B cell (primary cell): ENCODE results near the gene KCNH6. TPM values are rescaled to one million over a fixed set of nuclear protein-coding genes. Genes with fewer than 3 reads are reported as not detected.

Source experiments
- ATAC-seq: fragments of 200-7000 bp; cut with Tn5 transposase; one replicate; pipeline ENCODE4 v1.10.0; 2021; ENCODE audit warnings: low read depth, mild to moderate bottlenecking, moderate number of reproducible peaks, moderate library complexity
- CTCF ChIA-PET: fragments of 350-600 bp; sonication (Branson Sonifier 250); formaldehyde crosslinking; loops from one replicate; lab custom pipeline; 2021; ENCODE audit warnings: antibody characterized with exemption, inconsistent platforms; lab: Charles Lee
- POLR2A ChIA-PET: fragments of 350-600 bp; sonication (Branson Sonifier 250); formaldehyde crosslinking; loops from one replicate; lab custom pipeline; 2021; ENCODE audit warnings: antibody characterized with exemption; lab: Charles Lee
- DNase-seq: peaks from one replicate; pipeline ENCODE4 v3.0.0; 2013
- H2AFZ ChIP-seq: 2 replicates; pipeline ENCODE4 v1.6.1; 2012; ENCODE audit warnings: mild to moderate bottlenecking, low read depth, low read length; ENCODE audit not compliant: insufficient read depth, poor library complexity, severe bottlenecking
- H3K27ac ChIP-seq, 2 donors: 1 replicate in 1 of 2; 2 replicates in 1 of 2; pipeline ENCODE4 v1.5.1; 2012 to 2013; ENCODE audit warnings: low read length in 2 of 2, mild to moderate bottlenecking in 2 of 2, moderate library complexity in 1 of 2
- H3K27me3 ChIP-seq, 4 experiments: fragments of 200-600 bp in 1 of 4; sonication (generic) in 1 of 4; replicated peaks in 1 of 4; 1 replicate in 2 of 4; 2 replicates in 2 of 4; pipeline versions ENCODE4 v1.6.1 to v1.7.0; 2013 to 2016; ENCODE audit warnings: low read length in 3 of 4, mild to moderate bottlenecking in 2 of 4, mixed read lengths in 1 of 4, moderate library complexity in 1 of 4; ENCODE audit not compliant: insufficient read depth in 4 of 4, control insufficient read depth in 3 of 4; ENCODE audit errors: control extremely low read depth in 1 of 4
- H3K36me3 ChIP-seq, 2 experiments: replicated peaks in 1 of 2; 1 replicate in 1 of 2; 2 replicates in 1 of 2; pipeline versions ENCODE4 v1.6.1 to v1.7.1; 2013; ENCODE audit warnings: low read length in 1 of 2; ENCODE audit not compliant: insufficient read depth in 2 of 2, control insufficient read depth in 1 of 2; ENCODE audit errors: control extremely low read depth in 1 of 2, extremely low read depth in 1 of 2
- H3K4me1 ChIP-seq, 2 donors: fragments of 200-600 bp in 1 of 2; sonication (generic) in 1 of 2; 1 replicate in 1 of 2; 2 replicates in 1 of 2; pipeline versions ENCODE4 v1.5.1 to v1.6.1; 2013 to 2017; ENCODE audit warnings: low read length in 2 of 2; ENCODE audit not compliant: control insufficient read depth in 2 of 2, insufficient read depth in 2 of 2
- H3K4me2 ChIP-seq: replicated peaks from 2 replicates; pipeline ENCODE3; 2012; ENCODE audit warnings: mild to moderate bottlenecking, low read depth, low read length; ENCODE audit not compliant: poor library complexity, severe bottlenecking
- H3K4me3 ChIP-seq, 5 experiments: fragments of 200-600 bp in 1 of 5; sonication (generic) in 1 of 5; 1 replicate in 3 of 5; 2 replicates in 2 of 5; pipeline versions ENCODE4 v1.5.1 to v1.7.0; 2011 to 2016; ENCODE audit warnings: low read length in 4 of 5, mild to moderate bottlenecking in 4 of 5, low read depth in 2 of 5, control low read depth in 1 of 5, moderate library complexity in 1 of 5; ENCODE audit not compliant: insufficient read depth in 1 of 5; ENCODE audit errors: control extremely low read depth in 1 of 5, extremely low read depth in 1 of 5
- H3K79me2 ChIP-seq: fragments of 200-600 bp; sonication (generic); one replicate; pipeline ENCODE4 v1.6.0; 2016; ENCODE audit warnings: low read length; ENCODE audit not compliant: control insufficient read depth, insufficient read depth
- H3K9ac ChIP-seq: fragments of 200-600 bp; sonication (generic); 2 replicates; pipeline ENCODE4 v1.6.1; 2017; ENCODE audit warnings: mild to moderate bottlenecking, low read length, moderate library complexity
- H3K9me3 ChIP-seq, 3 donors: one replicate each; pipeline versions ENCODE4 v1.6.1 to v1.7.1; 2013; ENCODE audit warnings: low read length in 2 of 3; ENCODE audit not compliant: control insufficient read depth in 2 of 3, insufficient read depth in 1 of 3; ENCODE audit errors: control extremely low read depth in 1 of 3
- H4K20me1 ChIP-seq: 2 replicates; pipeline ENCODE4 v1.6.0; 2012; ENCODE audit warnings: mild to moderate bottlenecking, low read length; ENCODE audit not compliant: insufficient read depth, control insufficient read depth, poor library complexity, severe bottlenecking
- H3K27ac Mint-ChIP-seq: one replicate; pipeline ENCODE4 v1.8.0; 2021; ENCODE audit warnings: mixed read lengths
- H3K27me3 Mint-ChIP-seq: one replicate; pipeline ENCODE4 v1.8.0; 2021; ENCODE audit warnings: mixed read lengths
- H3K4me1 Mint-ChIP-seq: one replicate; pipeline ENCODE4 v1.8.0; 2021; ENCODE audit warnings: mixed read lengths
- H3K4me3 Mint-ChIP-seq: one replicate; pipeline ENCODE4 v1.8.0; 2021; ENCODE audit warnings: mixed read lengths
- H3K9me3 Mint-ChIP-seq: one replicate; pipeline ENCODE4 v1.8.0; 2022; ENCODE audit warnings: mixed read lengths; ENCODE audit not compliant: insufficient read depth
- EZH2 ChIP-seq: IDR thresholded peaks from 2 replicates; pipeline ENCODE4 v1.6.1; 2012; ENCODE audit warnings: borderline replicate concordance, low read depth, mild to moderate bottlenecking, moderate library complexity, low read length; ENCODE audit not compliant: insufficient read depth, poor library complexity, severe bottlenecking
- WGBS: methylation state at CpG from one replicate; pipeline ENCODE4 v1.1.5; 2013; ENCODE audit warnings: missing lambda C conversion rate; ENCODE audit not compliant: insufficient coverage; 5-methylcytosine and 5-hydroxymethylcytosine counted together
- intact Hi-C: fragments of 100-400 bp; cut with micrococcal nuclease; formaldehyde crosslinking; loops from one replicate; pipeline ENCODE4 v1.10.0; 2022
- polyA plus RNA-seq: library from polyadenylated mRNA; depleted of rRNA; stranded (reverse); fragments of >200 nt; gene quantifications from 2 replicates; pipeline ENCODE4 v1.2.3, GENCODE V29; 2012
- total RNA-seq, 2 donors: library from RNA; stranded (reverse); fragments of 120-200 nt in 1 of 2; gene quantifications; 1 replicate in 1 of 2; 2 replicates in 1 of 2; pipeline versions ENCODE4 v1.2.3 to v1.2.4, GENCODE V29; 2013 to 2022
- TF ChIP-seq, protein P1 (sequence below): fragments of 200-600 bp; IDR thresholded peaks from one replicate; pipeline ENCODE4 v1.8.0; 2022; ENCODE audit warnings: antibody characterized with exemption, mild to moderate bottlenecking

The KCNH6 gene
- total and polyA plus RNA-seq, 2 donors (not counting 1 experiment from before 2014, with no cell fraction given) = not detected

DNA sequence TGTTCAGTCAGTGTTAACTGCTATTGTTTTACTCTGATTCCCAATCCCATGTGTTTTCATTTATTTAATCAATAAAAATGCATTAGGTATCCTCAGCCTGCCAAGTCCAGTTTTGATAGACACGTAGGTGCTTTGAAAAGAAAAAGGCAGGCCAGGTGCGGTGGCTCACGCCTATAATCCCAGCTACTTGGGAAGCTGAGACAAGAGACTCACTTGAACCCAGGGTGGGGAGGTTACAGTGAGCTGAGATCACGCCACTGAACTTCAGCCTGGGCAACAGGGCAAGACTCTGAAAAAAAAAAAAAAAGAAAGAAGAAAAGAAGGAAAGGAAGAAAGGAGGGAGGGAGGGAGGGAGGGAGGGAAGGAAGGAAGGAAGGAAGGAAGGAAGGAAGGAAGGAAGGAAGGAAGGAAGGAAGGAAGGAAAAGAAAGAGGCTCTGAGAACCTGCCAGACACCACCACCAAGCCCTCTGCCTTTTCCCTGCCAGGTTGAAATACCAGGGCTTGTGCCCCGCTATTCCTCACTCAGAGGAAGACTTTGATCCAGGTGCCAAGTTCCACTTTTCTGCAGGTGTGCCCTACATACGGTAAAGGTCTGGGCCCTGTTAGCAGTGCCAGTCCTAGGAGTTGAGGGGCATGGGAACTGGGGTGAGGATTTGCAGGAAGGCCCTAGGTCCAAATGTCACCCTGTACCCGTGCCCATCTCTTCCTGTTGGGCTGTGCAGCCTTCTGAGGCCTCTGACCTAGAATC is 10.1 kb upstream of the KCNH6 start:
- Mint-ChIP-seq H3K4me3 (no peak overlapping the region), H3K9me3 (no peaks in the 10 kb centered on the region), H3K27me3 (peaks cover 20% of the 10 kb centered on the region), H3K4me1 (no peaks in the 10 kb centered on the region), H3K27ac (no peak overlapping the region)
- H3K9ac ChIP-seq = no peak overlapping the region
- no peaks in the 10 kb centered on the region for H3K79me2 ChIP-seq
- no peaks in the 10 kb centered on the region for H3K9me3 ChIP-seq
- no peak overlapping the region for H3K27ac ChIP-seq
- 79% methylated on average over 5 of the region's 7 CpGs for WGBS
- H3K4me1 ChIP-seq = no peaks in the 10 kb centered on the region
- no peak overlapping the region for H2AFZ ChIP-seq
- CTCF ChIA-PET = no interaction called here
- no peaks in the 10 kb centered on the region for H3K36me3 ChIP-seq
- TF ChIP-seq, protein P1, sequence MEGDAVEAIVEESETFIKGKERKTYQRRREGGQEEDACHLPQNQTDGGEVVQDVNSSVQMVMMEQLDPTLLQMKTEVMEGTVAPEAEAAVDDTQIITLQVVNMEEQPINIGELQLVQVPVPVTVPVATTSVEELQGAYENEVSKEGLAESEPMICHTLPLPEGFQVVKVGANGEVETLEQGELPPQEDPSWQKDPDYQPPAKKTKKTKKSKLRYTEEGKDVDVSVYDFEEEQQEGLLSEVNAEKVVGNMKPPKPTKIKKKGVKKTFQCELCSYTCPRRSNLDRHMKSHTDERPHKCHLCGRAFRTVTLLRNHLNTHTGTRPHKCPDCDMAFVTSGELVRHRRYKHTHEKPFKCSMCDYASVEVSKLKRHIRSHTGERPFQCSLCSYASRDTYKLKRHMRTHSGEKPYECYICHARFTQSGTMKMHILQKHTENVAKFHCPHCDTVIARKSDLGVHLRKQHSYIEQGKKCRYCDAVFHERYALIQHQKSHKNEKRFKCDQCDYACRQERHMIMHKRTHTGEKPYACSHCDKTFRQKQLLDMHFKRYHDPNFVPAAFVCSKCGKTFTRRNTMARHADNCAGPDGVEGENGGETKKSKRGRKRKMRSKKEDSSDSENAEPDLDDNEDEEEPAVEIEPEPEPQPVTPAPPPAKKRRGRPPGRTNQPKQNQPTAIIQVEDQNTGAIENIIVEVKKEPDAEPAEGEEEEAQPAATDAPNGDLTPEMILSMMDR = no peak
- no peak for TF ChIP-seq EZH2
- ATAC-seq (no peak), DNase-seq (no peak)
- no peak overlapping the region for H3K4me2 ChIP-seq
- intact Hi-C loops = no loop called here
- POLR2A ChIA-PET = no interaction called here
- H3K27me3 ChIP-seq = no peaks in the 10 kb centered on the region
- no peak overlapping the region for H3K4me3 ChIP-seq
- H4K20me1 ChIP-seq = no peaks in the 10 kb centered on the region

DNA sequence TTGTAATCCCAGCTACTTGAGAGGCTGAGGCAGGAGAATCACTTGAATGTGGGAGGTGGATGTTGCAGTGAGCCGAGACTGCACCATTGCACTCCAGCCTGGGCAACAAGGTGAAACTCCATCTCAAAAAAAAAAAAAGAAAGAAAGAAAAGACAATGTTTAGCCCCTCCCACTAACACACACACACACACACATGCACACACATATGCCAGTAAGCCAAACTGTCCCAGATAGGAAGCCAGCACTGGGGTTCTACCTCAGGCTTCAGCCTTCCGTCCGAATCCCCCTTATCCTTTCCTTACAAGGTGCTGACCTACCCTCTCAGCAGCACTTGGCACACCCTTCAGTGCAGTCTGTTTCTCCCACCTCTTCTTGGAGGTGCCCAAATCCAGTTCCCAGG is 8.7 kb upstream of the KCNH6 start:
- intact Hi-C loops = no loop called here
- H3K27ac ChIP-seq = no peak overlapping the region
- no peak overlapping the region for H3K4me2 ChIP-seq
- no peak overlapping the region for H2AFZ ChIP-seq
- Mint-ChIP-seq H3K4me3 (no peak overlapping the region), H3K27me3 (peaks cover 17% of the 10 kb centered on the region), H3K4me1 (no peaks in the 10 kb centered on the region), H3K9me3 (no peaks in the 10 kb centered on the region), H3K27ac (no peak overlapping the region)
- no peak overlapping the region for H3K9ac ChIP-seq
- H3K9me3 ChIP-seq = no peaks in the 10 kb centered on the region
- no peaks in the 10 kb centered on the region for H3K27me3 ChIP-seq
- CTCF ChIA-PET = no interaction called here
- no peaks in the 10 kb centered on the region for H3K4me1 ChIP-seq
- TF ChIP-seq, protein P1 = no peak
- no peak for TF ChIP-seq EZH2
- no peaks in the 10 kb centered on the region for H3K36me3 ChIP-seq
- no peak overlapping the region for H3K4me3 ChIP-seq
- ATAC-seq = no peak
- POLR2A ChIA-PET = no interaction called here
- no peak for DNase-seq
- H4K20me1 ChIP-seq = no peaks in the 10 kb centered on the region
- no peaks in the 10 kb centered on the region for H3K79me2 ChIP-seq
- 89% methylated on average over 2 of the region's 3 CpGs for WGBS
